ENCODE data around the gene CFAP53. TPM values are rescaled to one million over a fixed set of nuclear protein-coding genes. Genes with fewer than 3 reads are reported as not detected.

CFAP53 gene
- total RNA-seq, 1 donor from 2014 or later, result 0.16 TPM

- Histone ChIP-seq H3K4me1 (peaks cover 36% of the 10 kb centered on the region), H3K36me3 (peaks cover 73% of the 10 kb centered on the region), H3K9me3 (replicated peaks) (no peaks in the 10 kb centered on the region), H3K27ac (replicated peaks) (no peak overlapping the region), H3K27me3 (ENCODE audit: low read depth) (no peaks in the 10 kb centered on the region), H3K4me3 (peak overlapping the region; percentile 99)
- no peak for DNase-seq
- intact Hi-C loops (cut with micrococcal nuclease), result no loop called here
- TF ChIP-seq CTCF (IDR thresholded peaks at IDR 0.05; ENCODE audit: borderline replicate concordance), result no peak
Observed at GRCh38 chr18:50279752-50280151, 13.5 kb upstream of the CFAP53 start.

- TF ChIP-seq CTCF (IDR thresholded peaks at IDR 0.05; ENCODE audit: borderline replicate concordance), result no peak
- intact Hi-C loops (cut with micrococcal nuclease), result no loop called here
- Histone ChIP-seq H3K27me3 (ENCODE audit: low read depth) (no peaks in the 10 kb centered on the region), H3K4me3 (no peak overlapping the region), H3K9me3 (replicated peaks) (no peaks in the 10 kb centered on the region), H3K4me1 (peaks cover 36% of the 10 kb centered on the region), H3K36me3 (peaks cover 74% of the 10 kb centered on the region), H3K27ac (replicated peaks) (no peak overlapping the region)
- DNase-seq, result no peak
Observed at GRCh38 chr18:50277942-50278341, 11.6 kb upstream of the CFAP53 start.

- H3K36me3 ChIP-seq, result peaks cover 79% of the 10 kb centered on the region
- no peaks in the 10 kb centered on the region for H3K27me3 ChIP-seq (ENCODE audit: low read depth)
Observed at GRCh38 chr18:50276452-50276851, 10.2 kb upstream of the CFAP53 start.

GRCh38 chr18:50275503-50276036 lies 9.3 kb upstream of the CFAP53 start:
- TF ChIP-seq CTCF (IDR thresholded peaks at IDR 0.05; ENCODE audit: borderline replicate concordance), result no peak
- intact Hi-C loops (cut with micrococcal nuclease), result no loop called here
- no peaks in the 10 kb centered on the region for H3K27me3 ChIP-seq (ENCODE audit: low read depth)

More at GRCh38 chr18:50276452-50276851, 10.2 kb upstream of the CFAP53 start:
- Histone ChIP-seq H3K4me1 (peaks cover 27% of the 10 kb centered on the region), H3K9me3 (replicated peaks) (no peaks in the 10 kb centered on the region), H3K4me3 (no peak overlapping the region), H3K27ac (replicated peaks) (no peak overlapping the region)
- intact Hi-C loops (cut with micrococcal nuclease), result no loop called here
- no peak for DNase-seq
- TF ChIP-seq CTCF (IDR thresholded peaks at IDR 0.05; ENCODE audit: borderline replicate concordance), result no peak

GRCh38 chr18:50274941-50275340 lies 8.6 kb upstream of the CFAP53 start:
- Histone ChIP-seq H3K27me3 (ENCODE audit: low read depth) (no peaks in the 10 kb centered on the region), H3K4me3 (no peak overlapping the region), H3K9me3 (replicated peaks) (no peaks in the 10 kb centered on the region), H3K27ac (replicated peaks) (no peak overlapping the region), H3K36me3 (peaks cover 92% of the 10 kb centered on the region), H3K4me1 (peaks cover 21% of the 10 kb centered on the region)
- no peak for DNase-seq
- no peak for TF ChIP-seq CTCF (IDR thresholded peaks at IDR 0.05; ENCODE audit: borderline replicate concordance)
- intact Hi-C loops (cut with micrococcal nuclease), result no loop called here

More at GRCh38 chr18:50275503-50276036, 9.3 kb upstream of the CFAP53 start:
- no peak for DNase-seq
- H3K9me3 ChIP-seq (replicated peaks), result no peaks in the 10 kb centered on the region
- H3K4me1 ChIP-seq, result peaks cover 22% of the 10 kb centered on the region
- H3K36me3 ChIP-seq, result peaks cover 88% of the 10 kb centered on the region
- no peak overlapping the region for H3K4me3 ChIP-seq
- H3K27ac ChIP-seq (replicated peaks), result no peak overlapping the region

Data from left ventricle myocardium inferior (tissue), 1 donor.